GM18511 (cell line): ENCODE results near the gene TPSG1.
"Not testable (repeated sequence)": the region's sequence is repeated elsewhere in the genome, so short reads cannot be mapped to it uniquely, and the experiment has no call there.

ENCODE experiments used
- ATAC-seq: cut with Tn5 transposase; IDR thresholded peaks from one replicate; pipeline ENCODE4 v1.9.1; 2021; ENCODE audit warnings: mild to moderate bottlenecking, moderate library complexity; ENCODE audit not compliant: unreplicated experiment

TPSG1 gene

DNA sequence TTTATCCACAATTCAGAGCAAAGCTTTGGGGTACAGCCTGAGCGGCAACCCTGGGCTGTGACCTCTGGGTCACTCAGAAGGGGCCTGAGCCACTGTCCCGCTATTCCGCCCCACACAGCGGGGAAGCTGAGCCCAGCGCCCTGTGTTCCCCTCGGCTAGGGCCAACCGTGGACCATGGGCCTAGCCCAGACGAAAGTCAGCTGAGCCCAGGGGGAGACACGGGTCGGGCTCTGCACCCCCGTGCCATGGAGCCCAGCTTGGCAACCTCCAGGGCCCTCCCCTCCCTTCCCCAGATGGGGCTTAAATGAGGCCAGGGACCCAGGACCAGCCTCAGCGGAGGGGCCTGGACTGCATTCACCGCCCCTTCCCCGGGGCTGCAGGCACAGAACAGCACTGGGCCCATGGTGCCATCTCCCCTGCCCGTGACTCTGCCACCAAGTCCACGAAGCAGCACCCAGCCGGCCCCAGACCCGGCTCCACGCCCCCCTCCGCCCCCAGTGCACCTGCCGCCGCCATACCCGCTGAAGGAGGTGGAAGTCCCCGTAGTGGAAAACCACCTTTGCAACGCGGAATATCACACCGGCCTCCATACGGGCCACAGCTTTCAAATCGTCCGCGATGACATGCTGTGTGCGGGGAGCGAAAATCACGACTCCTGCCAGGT lies 32.6 kb upstream of the TPSG1 start:
- ATAC-seq, result no peak

DNA sequence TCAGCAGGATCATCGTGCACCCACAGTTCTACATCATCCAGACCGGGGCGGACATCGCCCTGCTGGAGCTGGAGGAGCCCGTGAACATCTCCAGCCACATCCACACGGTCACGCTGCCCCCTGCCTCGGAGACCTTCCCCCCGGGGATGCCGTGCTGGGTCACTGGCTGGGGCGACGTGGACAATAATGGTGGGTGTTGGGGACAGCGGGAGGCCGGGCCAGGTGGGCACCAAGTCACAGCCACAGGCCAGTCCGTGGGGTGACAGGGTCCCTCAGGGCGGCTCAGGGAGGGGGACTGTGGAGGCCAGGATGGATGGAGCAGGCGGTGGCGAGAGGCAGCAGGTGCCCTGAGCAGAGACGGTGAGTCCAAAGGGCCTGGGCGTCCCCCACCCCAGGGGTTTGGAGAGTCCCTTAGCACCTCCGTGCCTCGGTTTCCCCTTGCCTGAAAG lies 31.8 kb upstream of the TPSG1 start:
- ATAC-seq, result no peak

DNA sequence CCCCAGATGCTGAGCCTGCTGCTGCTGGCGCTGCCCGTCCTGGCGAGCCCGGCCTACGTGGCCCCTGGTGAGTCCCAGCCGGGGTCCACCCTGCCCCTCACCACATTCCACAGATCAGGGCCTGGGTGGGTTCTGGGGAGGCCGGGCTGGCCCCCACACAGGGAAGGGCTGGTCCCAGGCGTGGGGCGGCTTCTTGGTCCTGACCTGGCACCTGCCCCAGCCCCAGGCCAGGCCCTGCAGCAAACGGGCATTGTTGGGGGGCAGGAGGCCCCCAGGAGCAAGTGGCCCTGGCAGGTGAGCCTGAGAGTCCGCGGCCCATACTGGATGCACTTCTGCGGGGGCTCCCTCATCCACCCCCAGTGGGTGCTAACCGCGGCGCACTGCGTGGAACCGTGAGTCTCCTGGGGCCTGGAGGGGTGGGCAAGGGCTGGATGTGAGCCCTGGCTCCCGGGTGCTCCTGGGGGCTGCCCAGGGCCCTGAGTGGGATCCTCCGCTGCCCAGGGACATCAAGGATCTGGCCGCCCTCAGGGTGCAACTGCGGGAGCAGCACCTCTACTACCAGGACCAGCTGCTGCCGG lies 31.3 kb upstream of the TPSG1 start:
- not testable (repeated sequence) for ATAC-seq

DNA sequence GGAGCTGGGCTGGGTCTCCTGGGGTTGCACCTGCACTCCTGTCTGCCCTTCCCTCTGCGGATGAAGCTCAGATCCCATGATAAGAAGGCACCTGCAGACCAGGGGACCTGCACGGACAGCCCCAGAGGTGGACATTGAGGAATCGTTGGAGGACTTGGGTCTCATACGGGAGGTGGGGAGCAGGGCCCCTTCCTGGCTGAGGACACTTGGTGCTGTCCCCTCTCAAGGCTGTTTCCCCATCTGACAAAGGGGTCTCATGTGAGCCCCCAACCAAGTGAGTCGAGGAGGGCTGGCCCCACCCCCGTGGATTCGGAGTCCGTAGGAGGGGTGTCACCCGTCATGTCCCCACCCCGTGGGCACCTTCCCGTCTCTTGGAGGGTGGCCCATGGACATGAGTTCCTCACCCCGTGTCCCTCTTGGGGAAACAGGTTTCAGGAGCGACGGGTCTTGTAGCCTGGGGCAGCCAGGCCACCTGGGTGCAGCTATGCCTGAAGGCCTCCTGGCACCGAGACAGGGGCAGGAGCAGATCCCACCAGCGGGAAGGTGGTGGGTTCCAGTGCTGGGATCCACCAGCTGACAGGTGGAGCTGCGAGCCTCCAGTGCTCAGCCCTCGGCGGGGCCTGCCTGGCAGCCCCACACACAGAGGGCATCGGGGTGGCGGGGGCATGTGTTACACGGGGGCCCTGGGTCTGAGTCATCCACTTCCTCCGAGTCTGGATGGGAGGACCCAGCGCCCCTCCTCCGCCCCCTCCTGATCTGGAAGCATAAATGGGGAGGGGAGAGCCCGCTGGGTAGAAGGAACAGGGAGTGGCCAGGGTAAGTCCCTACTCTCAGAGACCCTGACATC lies 30.4 kb upstream of the TPSG1 start, which contains the start of gene TPSD1:
Gene TPSD1, plus strand, starts transcription at position 794 of the 847 bp plus-strand sequence. CDS start 212 bp downstream, outside the sequence.
- not testable (repeated sequence) for ATAC-seq

DNA sequence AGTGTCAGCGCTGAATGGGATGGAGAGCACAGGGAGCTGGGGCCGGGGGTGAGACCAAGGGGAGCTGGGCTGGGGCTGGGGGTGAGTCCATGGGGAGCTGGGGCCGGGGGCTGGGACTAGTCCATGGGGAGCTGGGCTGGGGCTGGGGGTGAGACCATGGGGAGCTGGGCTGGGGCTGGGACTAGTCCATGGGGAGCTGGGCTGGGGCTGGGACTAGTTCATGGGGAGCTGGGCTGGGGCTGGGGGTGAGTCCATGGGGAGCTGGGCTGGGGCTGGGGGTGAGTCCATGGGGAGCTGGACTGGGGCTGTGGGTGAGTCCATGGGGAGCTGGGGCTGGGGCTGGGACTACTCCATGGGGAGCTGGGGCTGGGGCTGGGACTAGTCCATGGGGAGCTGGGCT lies 29.8 kb upstream of the TPSG1 start:
- not testable (repeated sequence) for ATAC-seq

DNA sequence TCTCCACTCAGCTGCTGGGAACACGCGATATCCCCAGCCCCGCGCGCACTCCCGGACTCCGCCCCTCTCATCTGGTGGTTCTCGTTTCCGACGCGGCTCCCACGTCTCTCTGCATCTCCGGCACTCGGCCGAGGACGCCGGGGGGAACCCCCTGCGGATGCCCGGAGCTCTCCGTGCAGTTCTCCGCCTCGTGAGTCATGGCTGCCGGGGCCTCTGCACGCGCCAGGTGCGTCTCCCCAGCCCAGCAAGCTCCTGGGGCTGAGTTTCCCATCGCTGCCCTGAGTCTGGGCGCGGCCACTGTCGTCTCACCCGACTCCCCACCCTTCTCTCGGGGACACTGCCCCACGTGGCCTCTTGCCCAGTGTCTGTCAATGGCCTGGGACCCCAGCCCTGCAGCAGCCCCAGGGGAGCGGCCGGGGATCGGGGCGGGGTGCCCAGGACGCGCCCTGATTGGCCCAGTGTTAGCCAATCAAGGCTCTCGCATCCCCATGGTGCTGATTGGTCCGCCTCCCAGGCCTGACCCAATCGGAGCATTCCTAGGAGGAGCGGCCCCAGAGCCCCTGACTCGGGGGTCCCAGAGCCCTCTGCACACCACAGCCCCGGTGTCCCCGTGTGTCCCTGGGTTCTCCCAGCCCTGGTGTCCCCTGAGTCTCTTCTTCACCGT lies 28.8 kb upstream of the TPSG1 start:
- not testable (repeated sequence) for ATAC-seq

DNA sequence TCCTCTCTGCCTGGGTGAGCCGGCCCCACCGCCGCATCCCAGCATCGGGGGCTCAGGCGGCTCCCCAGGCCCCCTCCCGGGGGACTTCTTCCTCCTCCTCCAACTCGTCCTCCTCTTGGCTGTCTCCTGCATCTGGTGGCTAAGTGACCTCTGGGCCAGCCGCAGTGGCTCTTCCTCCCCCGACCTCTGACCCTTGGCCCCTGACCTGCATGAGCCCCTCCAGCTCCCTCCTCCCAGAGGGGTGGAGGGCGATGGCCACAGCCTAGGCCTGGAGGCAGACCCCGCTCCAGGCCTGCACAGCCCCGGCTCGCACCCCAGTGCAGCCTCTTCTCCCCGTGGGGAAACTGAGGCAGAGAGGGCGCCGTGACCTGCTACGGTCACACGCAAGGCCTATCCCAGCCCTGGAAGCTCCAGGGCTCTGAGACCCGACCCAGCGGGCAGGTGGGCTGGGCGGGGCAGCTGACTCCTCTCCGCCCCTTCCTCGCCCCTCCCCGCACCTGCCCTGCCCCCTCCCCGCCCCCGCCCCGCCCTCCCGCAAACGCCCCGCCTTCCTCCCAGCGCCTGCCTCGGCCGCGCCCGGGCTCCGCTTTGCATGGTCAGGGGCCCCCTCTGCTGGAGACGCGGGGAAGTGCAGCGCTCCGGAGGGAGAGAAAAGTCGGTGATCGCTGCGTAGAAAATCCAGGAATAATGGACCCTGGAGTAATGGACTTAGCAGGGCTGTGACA lies 24.1 kb upstream of the TPSG1 start:
- ATAC-seq, result not testable (repeated sequence)

DNA sequence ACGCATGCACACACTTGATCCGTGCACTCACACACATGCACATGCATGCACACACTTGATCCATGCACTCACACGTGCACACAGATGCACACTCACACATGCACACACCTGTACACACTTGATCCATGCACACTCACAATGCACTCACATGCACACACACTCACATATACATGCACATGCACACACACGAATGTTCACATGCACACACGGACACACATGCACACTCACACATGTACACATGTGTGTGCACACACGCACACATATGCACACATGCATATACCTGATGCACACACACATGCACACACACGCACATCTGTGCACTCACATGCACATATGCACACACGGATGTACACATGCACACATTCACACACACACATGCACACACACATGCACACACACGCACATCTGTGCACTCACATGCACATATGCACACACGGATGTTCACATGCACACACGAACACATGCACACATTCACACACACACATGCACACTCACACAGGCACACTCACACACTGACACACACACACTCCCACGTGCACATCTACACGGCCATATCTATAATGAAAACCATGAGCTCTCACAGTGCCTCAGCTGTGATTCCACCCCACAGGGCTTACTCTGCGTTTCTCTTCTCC lies 23.0 kb upstream of the TPSG1 start:
- not testable (repeated sequence) for ATAC-seq

DNA sequence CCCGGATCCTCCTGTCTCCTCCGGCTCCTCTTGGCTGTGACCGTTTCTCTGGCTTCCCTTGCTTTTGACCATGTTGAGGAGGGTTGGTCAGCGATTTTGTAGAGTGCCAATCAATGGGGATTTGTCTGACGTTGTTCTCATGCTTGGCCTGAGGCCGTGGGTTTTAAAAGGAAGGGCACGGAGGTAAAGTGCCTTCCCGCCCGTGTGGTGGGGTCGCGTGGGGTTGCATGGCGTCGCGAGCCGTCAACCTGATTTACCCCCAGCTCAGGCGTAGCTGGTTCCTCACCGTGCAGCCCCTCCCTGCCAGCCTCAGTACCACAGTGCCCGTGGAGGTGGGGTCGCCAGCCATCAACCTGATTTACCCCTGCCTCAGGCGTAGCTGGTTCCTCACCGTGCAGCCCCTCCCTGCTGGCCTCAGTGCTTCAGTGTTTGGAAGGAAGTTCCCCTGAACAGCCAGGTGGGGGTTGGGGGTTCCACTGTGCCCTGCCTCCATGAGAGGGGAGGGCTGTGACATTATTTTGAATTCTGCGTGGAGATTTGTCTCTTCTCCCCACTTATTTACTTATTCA lies 20.5 kb upstream of the TPSG1 start:
- ATAC-seq, result no peak

DNA sequence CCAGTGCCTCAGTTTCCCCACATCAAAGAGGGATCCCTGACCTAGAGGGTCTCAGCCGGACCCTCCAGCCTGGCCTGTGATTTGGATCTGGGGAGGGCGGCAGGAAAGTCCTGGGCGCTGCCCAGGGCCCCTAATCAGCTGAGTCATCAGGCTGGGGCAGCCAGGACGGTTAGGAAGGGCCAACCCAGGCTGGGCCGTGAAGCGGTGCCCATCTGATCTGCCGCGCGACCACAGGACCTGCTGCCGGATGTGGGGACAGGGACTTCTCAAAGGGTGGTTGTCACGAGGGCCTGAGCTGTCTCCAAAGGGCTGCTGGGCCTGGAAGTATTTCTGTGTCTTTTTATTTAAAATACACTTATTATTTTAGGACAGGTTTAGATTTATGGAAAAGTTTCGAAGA lies 19.8 kb upstream of the TPSG1 start:
- no peak for ATAC-seq

DNA sequence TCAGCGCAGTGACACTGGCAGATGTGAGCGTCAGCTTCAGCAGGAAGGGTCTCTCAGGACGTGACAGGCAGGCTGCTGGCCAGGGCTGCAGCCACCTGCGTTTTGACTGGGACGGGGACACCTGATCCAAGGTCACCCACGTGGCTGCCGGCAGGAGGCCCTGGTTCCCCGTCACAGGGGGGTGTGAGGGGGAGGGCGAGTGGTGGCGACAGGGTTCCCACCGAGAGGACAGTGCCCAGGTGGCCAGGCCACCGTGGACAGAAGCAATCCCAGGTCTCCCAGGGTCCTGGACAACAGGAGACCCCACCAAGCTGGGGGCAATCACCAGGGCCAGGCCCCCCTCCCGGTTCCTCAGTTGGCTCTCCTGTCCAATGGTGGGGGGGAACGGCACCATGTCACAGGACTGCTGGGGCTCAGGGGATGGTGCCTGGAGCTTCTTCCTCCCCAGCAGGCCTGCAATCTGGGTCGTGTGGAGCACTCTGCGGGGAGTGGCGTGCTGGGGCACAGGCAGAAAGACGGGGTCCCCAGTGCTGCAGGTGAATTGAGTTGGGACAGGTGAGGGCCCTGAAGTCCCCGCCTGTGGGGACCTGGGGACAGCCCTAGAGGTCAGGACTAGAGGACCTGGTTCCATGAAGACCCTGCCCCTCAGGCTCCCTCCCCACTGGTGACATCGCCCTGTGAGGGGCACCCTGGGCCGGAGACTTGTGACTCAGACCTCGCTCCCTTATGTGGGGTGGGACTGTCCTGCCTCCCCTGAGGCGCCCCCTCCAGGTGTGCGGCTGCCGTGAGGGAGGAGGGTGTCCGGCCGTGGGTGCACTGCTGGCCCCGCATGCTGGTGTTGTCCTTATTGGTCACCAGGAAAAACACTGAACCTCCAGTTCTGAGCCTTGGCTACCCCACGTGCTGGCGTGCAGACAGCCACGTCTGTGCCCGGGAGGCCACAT lies 19.1 kb upstream of the TPSG1 start:
- not testable (repeated sequence) for ATAC-seq

DNA sequence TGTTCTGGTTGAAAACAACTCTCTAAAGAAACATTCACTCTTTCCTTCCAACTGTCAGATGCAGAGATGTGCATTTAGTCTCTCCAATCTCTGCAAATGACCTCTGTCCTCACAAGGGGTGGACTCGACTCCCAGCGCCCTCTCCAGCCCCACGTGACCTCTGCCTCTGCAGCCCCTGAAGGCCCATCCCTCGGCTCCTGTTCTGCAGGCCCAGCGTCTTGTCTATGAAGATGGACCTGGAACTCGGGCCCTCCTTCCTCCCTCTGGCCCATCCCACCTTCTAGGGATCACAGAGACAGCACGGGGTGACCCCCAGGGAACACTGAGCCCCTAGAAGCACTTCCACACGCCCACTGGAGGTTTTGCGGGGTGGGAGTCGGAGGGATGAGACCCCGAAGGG lies 18.3 kb upstream of the TPSG1 start:
- ATAC-seq, result not testable (repeated sequence)

DNA sequence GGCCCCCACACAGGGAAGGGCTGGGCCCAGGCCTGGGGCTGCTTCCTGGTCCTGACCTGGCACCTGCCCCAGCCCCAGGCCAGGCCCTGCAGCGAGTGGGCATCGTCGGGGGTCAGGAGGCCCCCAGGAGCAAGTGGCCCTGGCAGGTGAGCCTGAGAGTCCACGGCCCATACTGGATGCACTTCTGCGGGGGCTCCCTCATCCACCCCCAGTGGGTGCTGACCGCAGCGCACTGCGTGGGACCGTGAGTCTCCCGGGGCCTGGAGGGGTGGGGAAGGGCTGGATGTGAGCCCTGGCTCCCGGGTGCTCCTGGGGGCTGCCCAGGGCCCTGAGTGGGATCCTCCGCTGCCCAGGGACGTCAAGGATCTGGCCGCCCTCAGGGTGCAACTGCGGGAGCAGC lies 16.0 kb upstream of the TPSG1 start:
- not testable (repeated sequence) for ATAC-seq

DNA sequence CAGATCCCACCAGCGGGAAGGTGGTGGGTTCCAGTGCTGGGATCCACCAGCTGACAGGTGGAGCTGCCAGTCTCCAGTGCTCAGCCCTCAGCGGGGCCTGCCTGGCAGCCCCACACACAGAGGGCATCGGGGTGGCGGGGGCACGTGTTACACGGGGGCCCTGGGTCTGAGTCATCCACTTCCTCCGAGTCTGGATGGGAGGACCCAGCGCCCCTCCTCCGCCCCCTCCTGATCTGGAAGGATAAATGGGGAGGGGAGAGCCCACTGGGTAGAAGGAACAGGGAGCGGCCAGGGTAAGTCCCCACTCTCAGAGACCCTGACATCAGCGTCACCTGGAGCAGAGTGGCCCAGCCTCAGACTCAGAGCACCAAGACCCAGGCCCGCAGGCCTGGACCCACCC lies 15.4 kb upstream of the TPSG1 start, which contains the start of gene TPSAB1:
Gene TPSAB1, plus strand, starts transcription at position 270 of the 400 bp plus-strand sequence. CDS start 234 bp downstream, outside the sequence.
- not testable (repeated sequence) for ATAC-seq

DNA sequence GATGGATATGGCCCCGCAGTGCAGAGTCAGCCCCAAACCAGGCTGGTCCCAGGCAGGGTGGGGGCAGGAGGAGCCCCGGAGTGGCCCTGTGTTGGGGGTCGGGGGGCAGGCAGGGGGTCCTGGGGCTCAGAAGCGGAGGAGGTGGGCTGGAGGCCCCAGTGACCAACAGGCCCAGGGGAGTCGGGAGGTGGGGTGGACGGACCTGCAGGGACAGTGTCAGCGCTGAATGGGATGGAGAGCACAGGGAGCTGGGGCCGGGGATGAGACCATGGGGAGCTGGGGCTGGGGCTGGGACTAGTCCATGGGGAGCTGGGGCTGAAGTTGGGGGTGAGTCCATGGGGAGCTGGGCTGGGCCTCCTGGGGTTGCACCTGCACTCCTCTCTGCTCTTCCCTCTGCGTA lies 14.5 kb upstream of the TPSG1 start:
- not testable (repeated sequence) for ATAC-seq

DNA sequence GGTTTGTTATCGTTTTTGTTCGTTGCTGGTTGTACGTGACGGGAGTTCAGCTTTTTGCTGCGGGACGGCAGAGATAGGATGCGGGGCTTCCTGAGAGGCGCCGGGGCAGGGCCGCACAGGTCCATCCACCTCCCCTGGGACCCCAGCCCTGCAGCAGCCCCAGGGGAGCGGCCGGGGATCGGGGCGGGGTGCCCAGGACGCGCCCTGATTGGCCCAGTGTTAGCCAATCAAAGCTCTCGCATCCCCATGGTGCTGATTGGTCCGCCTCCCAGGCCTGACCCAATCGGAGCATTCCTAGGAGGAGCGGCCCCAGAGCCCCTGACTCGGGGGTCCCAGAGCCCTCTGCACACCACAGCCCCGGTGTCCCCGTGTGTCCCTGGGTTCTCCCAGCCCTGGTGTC lies 13.8 kb upstream of the TPSG1 start:
- ATAC-seq, result not testable (repeated sequence)

DNA sequence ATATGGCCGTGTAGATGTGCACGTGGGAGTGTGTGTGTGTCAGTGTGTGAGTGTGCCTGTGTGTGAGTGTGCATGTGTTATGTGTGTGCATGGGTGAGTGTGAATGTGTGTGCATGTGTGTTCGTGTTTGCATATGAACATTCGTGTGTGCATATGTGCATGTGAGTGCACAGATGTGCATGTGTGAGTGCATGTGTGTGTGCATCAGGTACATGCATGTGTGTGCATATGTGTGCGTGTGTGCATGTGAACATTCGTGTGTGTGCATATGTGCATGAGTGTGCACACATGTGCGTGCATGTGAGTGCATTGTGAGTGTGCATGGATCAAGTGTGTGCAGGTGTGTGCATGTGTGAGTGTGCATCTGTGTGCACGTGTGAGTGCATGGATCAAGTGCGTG lies 12.9 kb upstream of the TPSG1 start:
- no peak for ATAC-seq

DNA sequence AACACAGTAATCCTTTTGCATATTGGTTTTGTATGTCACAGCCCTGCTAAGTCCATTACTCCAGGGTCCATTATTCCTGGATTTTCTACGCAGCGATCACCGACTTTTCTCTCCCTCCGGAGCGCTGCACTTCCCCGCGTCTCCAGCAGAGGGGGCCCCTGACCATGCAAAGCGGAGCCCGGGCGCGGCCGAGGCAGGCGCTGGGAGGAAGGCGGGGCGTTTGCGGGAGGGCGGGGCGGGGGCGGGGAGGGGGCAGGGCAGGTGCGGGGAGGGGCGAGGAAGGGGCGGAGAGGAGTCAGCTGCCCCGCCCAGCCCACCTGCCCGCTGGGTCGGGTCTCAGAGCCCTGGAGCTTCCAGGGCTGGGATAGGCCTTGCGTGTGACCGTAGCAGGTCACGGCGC lies 11.6 kb upstream of the TPSG1 start:
- ATAC-seq, result not testable (repeated sequence)
